GM12872 (cell line): Measurements from ENCODE around the gene ANTXRL.
"Not testable (repeated sequence)": the region's sequence is repeated elsewhere in the genome, so short reads cannot be mapped to it uniquely, and the experiment has no call there.

Experiments
- CTCF ChIP-seq: IDR thresholded peaks from 3 replicates; pipeline ENCODE4 v1.5.1; 2011; ENCODE audit warnings: low read depth, mild to moderate bottlenecking, low read length, moderate library complexity; ENCODE audit not compliant: insufficient read depth

The ANTXRL gene

GRCh38 chr10:46375406-46375805, 88.6 kb downstream of the ANTXRL start, which contains the start of gene ANXA8L1:
TSS of gene ANXA8L1 (plus strand) at chr10:46375776. CDS start at chr10:46375852, 76 bp downstream.
- TF ChIP-seq CTCF, result not testable (repeated sequence)
